Right renal cortex interstitium (tissue), 3 donors: Measurements from ENCODE around the gene PCDHGA1. TPM values are rescaled to one million over a fixed set of nuclear protein-coding genes. Genes with fewer than 3 reads are reported as not detected.

Source experiments
- polyA plus RNA-seq, 3 donors: library from polyadenylated mRNA; unstranded; fragments of 120-200 nt; gene quantifications; one replicate each; pipeline ENCODE4 v1.2.1, GENCODE V29; 2013; ENCODE audit not compliant: insufficient read length in 3 of 3

PCDHGA1 gene
- polyA plus RNA-seq, 3 donors: 0.78 to 1.2 (median 0.92) TPM

Other genes starting within 250 kb of the PCDHGA1 start
- 1 to 10 TPM; 3.8 to 7.9 (median 6.0) TPM for gene PCDHB2, start 235.9 kb upstream of the PCDHGA1 start, polyA plus RNA-seq
- gene PCDHB3, start 230.0 kb upstream of the PCDHGA1 start, polyA plus RNA-seq: 1 to 10 TPM; 2.6 to 4.0 (median 3.4) TPM
- 1 to 10 TPM; 1.8 to 2.9 (median 1.9) TPM for gene PCDHB4, start 208.7 kb upstream of the PCDHGA1 start, polyA plus RNA-seq
- 1 to 10 TPM; 6.6 to 8.5 (median 8.1) TPM for gene PCDHB5, start 195.3 kb upstream of the PCDHGA1 start, polyA plus RNA-seq
- gene PCDHB6, start 180.5 kb upstream of the PCDHGA1 start, polyA plus RNA-seq: 1 to 10 TPM; 2.2 to 3.8 (median 3.2) TPM
- 1 to 10 TPM; 4.7 to 5.5 (median 5.3) TPM for gene PCDHB7, start 157.9 kb upstream of the PCDHGA1 start, polyA plus RNA-seq
- 1 to 10 TPM; 1.5 to 4.2 (median 3.2) TPM for gene PCDHB8, start 152.7 kb upstream of the PCDHGA1 start, polyA plus RNA-seq
- 1 to 10 TPM; 3.6 to 7.2 (median 5.0) TPM for gene PCDHB16, start 148.1 kb upstream of the PCDHGA1 start, polyA plus RNA-seq
- gene PCDHB9, start 143.4 kb upstream of the PCDHGA1 start, polyA plus RNA-seq: 1 to 10 TPM; 4.3 to 5.0 (median 4.9) TPM
- 1 to 10 TPM; 5.6 to 9.2 (median 7.9) TPM for gene PCDHB10, start 138.2 kb upstream of the PCDHGA1 start, polyA plus RNA-seq
- gene PCDHB11, start 130.9 kb upstream of the PCDHGA1 start, polyA plus RNA-seq: 1 to 10 TPM; 4.3 to 6.0 (median 5.6) TPM
- gene PCDHB12, start 121.8 kb upstream of the PCDHGA1 start, polyA plus RNA-seq: 1 to 10 TPM; 4.7 to 5.8 (median 4.8) TPM
- 1 to 10 TPM; 5.4 to 6.3 (median 5.6) TPM for gene PCDHB13, start 116.6 kb upstream of the PCDHGA1 start, polyA plus RNA-seq
- gene PCDHB14, start 107.2 kb upstream of the PCDHGA1 start, polyA plus RNA-seq: 10 to 100 TPM in 1 of 3 donors, 1 to 10 TPM in 2; 7.2 to 10.5 (median 8.5) TPM
- 10 to 100 TPM; 11.3 to 17.3 (median 15.4) TPM for gene PCDHB15, start 85.1 kb upstream of the PCDHGA1 start, polyA plus RNA-seq
- gene SLC25A2, start 26.5 kb upstream of the PCDHGA1 start, polyA plus RNA-seq: not detected
- gene TAF7, start 9.7 kb upstream of the PCDHGA1 start, polyA plus RNA-seq: 100 to 1,000 TPM; 178 to 194 (median 190) TPM
- gene PCDHGA2, start 8.2 kb downstream of the PCDHGA1 start, polyA plus RNA-seq: 1 to 10 TPM; 6.0 to 7.0 (median 6.8) TPM
- 1 to 10 TPM; 2.4 to 4.3 (median 3.1) TPM for gene PCDHGA3, start 13.3 kb downstream of the PCDHGA1 start, polyA plus RNA-seq
- 1 to 10 TPM; 1.3 to 2.1 (median 1.9) TPM for gene PCDHGB1, start 19.6 kb downstream of the PCDHGA1 start, polyA plus RNA-seq
- 1 to 10 TPM; 2.2 to 3.2 (median 2.2) TPM for gene PCDHGA4, start 24.5 kb downstream of the PCDHGA1 start, polyA plus RNA-seq
- 1 to 10 TPM; 3.2 to 3.9 (median 3.9) TPM for gene PCDHGB2, start 29.5 kb downstream of the PCDHGA1 start, polyA plus RNA-seq
- gene PCDHGA5, start 33.6 kb downstream of the PCDHGA1 start, polyA plus RNA-seq: 1 to 10 TPM; 2.2 to 2.8 (median 2.4) TPM
- 1 to 10 TPM; 1.4 to 2.6 (median 1.7) TPM for gene PCDHGB3, start 39.7 kb downstream of the PCDHGA1 start, polyA plus RNA-seq
- 1 to 10 TPM; 4.2 to 7.8 (median 5.8) TPM for gene PCDHGA6, start 43.4 kb downstream of the PCDHGA1 start, polyA plus RNA-seq
- 1 to 10 TPM; 1.6 to 2.3 (median 2.2) TPM for gene PCDHGA7, start 52.2 kb downstream of the PCDHGA1 start, polyA plus RNA-seq
- 1 to 10 TPM; 5.3 to 6.0 (median 5.5) TPM for gene PCDHGB4, start 57.2 kb downstream of the PCDHGA1 start, polyA plus RNA-seq
- gene PCDHGA8, start 62.1 kb downstream of the PCDHGA1 start, polyA plus RNA-seq: under 1 TPM; 0.29 to 0.40 (median 0.30) TPM
- gene PCDHGB5, start 67.4 kb downstream of the PCDHGA1 start, polyA plus RNA-seq: 1 to 10 TPM; 7.8 to 9.7 (median 8.3) TPM
- gene PCDHGA9, start 72.3 kb downstream of the PCDHGA1 start, polyA plus RNA-seq: 1 to 10 TPM; 4.9 to 6.0 (median 5.3) TPM
- 1 to 10 TPM; 6.6 to 8.2 (median 6.8) TPM for gene PCDHGB6, start 77.5 kb downstream of the PCDHGA1 start, polyA plus RNA-seq
- gene PCDHGA10, start 82.5 kb downstream of the PCDHGA1 start, polyA plus RNA-seq: 1 to 10 TPM; 3.1 to 3.5 (median 3.2) TPM
- 10 to 100 TPM; 12.4 to 16.9 (median 14.0) TPM for gene PCDHGB7, start 87.2 kb downstream of the PCDHGA1 start, polyA plus RNA-seq
- gene PCDHGA11, start 90.5 kb downstream of the PCDHGA1 start, polyA plus RNA-seq: 1 to 10 TPM; 4.4 to 4.7 (median 4.7) TPM
- gene PCDHGA12, start 100.0 kb downstream of the PCDHGA1 start, polyA plus RNA-seq: 1 to 10 TPM in 2 of 3 donors, under 1 TPM in 1; 0.94 to 1.4 (median 1.3) TPM
- 100 to 1,000 TPM; 103 to 113 (median 107) TPM for gene PCDHGC3, start 145.5 kb downstream of the PCDHGA1 start, polyA plus RNA-seq
- gene PCDHGC4, start 154.5 kb downstream of the PCDHGA1 start, polyA plus RNA-seq: 1 to 10 TPM; 2.4 to 2.9 (median 2.9) TPM
- gene PCDHGC5, start 158.6 kb downstream of the PCDHGA1 start, polyA plus RNA-seq: under 1 TPM; 0.27 to 0.32 (median 0.29) TPM